ENCODE measurements around the gene NWD2.

DNA sequence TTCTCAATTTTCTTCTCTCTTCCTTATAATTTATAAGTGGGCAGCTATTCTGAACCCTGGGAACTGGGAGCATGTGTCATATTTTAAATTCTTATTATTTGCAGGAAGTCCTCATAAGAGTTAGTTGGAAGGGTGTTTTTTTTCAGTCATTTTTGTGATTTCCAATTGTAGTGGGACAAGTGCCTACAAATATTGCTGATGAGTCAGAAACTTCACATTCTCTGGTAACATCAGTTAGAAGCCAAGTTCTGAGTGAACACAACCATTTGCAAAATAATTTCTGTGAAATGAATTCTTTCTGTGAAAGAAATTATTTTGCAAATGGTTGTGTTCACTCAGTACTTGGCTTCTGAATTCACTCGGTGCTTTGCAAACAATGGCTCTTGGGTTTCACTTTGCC lies 20.8 kb upstream of the NWD2 start:
- TF ChIP-seq, protein P1, sequence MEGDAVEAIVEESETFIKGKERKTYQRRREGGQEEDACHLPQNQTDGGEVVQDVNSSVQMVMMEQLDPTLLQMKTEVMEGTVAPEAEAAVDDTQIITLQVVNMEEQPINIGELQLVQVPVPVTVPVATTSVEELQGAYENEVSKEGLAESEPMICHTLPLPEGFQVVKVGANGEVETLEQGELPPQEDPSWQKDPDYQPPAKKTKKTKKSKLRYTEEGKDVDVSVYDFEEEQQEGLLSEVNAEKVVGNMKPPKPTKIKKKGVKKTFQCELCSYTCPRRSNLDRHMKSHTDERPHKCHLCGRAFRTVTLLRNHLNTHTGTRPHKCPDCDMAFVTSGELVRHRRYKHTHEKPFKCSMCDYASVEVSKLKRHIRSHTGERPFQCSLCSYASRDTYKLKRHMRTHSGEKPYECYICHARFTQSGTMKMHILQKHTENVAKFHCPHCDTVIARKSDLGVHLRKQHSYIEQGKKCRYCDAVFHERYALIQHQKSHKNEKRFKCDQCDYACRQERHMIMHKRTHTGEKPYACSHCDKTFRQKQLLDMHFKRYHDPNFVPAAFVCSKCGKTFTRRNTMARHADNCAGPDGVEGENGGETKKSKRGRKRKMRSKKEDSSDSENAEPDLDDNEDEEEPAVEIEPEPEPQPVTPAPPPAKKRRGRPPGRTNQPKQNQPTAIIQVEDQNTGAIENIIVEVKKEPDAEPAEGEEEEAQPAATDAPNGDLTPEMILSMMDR (conservative IDR thresholded peaks at IDR 0.05; ENCODE audit: low read depth, low read length): no peak
- TF ChIP-seq EZH2phosphoT487 (IDR thresholded peaks at IDR 0.05; ENCODE audit: borderline replicate concordance, low read length): no peak
